NOMO-1 (cell line): ENCODE results near the gene PBRM1.
"Not testable (repeated sequence)": the region's sequence is repeated elsewhere in the genome, so short reads cannot be mapped to it uniquely, and the experiment has no call there.

Source experiments
- DNase-seq, 2 experiments: peaks; one replicate each; lab custom pipeline; 2025; ENCODE audit not compliant: unreplicated experiment in 2 of 2; lab: John Stamatoyannopoulos, UW

The PBRM1 gene

GRCh38 chr3:52685709-52686691, at the start of gene PBRM1, which contains the start of gene GNL3:
PBRM1 (minus strand) TSS chr3:52685913.
GNL3 (plus strand) TSS chr3:52686032; CDS start chr3:52686093, 61 bp downstream.
- peak; percentile 91 to 92 for DNase-seq

DNA sequence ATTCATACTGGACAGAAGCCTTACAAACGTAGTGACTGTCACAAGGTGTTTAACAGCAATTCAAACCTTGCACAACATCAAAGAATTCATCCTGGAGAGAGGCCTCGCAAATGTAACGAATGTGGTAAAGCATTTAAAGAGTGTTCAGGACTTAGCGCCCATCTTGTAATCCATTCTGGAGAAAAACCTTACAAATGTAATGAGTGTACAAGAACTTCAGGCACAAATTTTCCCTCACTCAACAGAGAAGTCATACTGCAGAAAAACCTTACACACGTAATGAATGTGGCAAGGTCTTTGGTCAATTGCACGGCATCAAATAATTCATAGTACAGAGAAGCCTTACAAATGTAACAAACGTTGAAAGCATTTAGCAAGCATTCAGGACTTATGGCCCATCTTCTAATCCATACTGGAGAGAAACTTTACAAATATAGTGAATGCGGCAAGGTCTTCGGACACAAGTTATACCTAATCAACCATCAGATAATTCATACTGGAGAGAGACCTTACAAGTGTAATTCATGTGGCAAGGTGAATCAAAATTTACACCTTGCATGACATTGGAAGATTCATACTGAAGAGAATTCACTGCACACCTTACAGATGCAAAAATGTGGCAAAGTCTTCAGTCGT, 47.7 kb upstream of the PBRM1 start:
- DNase-seq: no peak

DNA sequence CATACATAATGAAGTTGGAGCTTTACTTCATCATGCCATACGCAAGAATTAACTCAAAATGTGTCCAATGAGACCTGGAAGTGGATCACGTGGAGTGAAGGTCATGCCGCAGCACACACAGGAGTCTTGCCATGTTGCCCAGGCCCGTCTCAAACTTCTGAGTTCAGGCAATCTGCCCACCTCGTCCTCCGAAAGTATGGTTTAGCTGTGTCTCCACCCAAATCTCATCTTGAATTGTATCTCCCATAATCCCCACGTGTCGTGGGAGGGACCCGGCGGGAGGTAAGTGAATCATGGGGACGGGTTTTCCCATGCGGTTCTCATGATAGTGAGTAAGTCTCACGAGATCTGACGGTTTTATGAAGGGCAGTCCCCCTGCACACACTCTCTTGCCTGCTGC, 45.9 kb upstream of the PBRM1 start:
- no peak for DNase-seq

GRCh38 chr3:52730681-52731080, 45.0 kb upstream of the PBRM1 start:
- peak; percentile 24 to 58 for DNase-seq

DNA sequence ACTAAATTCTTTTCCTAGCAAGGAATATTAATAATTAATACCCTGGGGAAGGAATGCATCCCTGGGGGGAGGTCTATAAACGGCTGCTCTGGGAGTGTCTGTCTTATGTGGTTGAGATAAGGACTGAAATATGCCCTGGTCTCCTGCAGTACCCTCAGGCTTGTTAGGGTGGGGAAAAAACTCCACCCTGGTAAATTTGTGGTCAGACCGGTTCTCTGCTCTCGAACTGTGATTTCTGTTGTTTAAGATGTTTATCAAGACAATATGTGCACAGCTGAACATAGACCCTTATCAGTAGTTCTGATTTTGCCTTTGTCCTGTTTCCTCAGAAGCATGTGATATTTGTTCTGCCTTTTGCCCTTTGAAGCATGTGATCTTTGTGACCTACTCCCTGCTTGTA, 43.0 kb upstream of the PBRM1 start:
- DNase-seq: not testable (repeated sequence)

DNA sequence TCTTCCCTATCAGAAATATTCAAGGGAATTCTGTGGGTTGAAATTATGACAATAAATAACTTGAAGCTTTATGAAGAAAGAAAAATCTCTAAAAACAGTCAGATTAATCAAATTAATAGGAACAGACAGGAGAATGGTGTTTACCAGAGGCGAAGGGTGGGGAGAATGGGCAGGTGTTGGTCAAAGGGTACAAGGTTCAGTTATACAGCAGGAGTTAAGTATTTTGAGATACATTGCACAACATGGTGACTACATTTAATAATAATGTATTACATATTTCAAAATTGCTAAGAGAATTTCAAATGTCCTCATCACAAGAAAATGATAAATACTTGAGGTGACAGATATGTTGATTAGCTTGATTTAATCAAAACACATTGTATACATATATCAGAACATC, 38.8 kb upstream of the PBRM1 start:
- no peak for DNase-seq

- DNase-seq: no peak
These were observed 38.2 kb upstream of the PBRM1 start for GRCh38 chr3:52723935-52724334.

DNA sequence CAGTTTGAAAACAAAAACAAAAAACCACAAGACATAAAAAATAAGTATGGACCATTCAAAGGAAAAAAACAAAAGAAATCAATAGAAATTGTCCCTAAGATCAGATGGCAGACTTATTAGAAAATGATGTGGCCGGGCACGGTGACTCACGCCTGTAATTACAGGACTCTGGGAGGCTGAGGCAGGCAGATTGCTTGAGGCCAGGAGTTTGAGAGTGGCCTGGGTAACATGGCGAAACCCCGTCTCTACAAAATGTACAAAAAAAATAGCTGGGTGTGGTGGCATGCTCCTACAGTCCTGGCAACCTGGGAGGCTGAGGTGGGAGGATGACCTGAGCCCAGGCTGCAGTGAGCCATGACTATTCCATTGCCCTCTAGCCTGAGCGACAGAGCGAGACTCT, 36.8 kb upstream of the PBRM1 start:
- peak; percentile 11 to 42 for DNase-seq

- DNase-seq: no peak
These were observed 36.0 kb upstream of the PBRM1 start for GRCh38 chr3:52721730-52722008.

DNA sequence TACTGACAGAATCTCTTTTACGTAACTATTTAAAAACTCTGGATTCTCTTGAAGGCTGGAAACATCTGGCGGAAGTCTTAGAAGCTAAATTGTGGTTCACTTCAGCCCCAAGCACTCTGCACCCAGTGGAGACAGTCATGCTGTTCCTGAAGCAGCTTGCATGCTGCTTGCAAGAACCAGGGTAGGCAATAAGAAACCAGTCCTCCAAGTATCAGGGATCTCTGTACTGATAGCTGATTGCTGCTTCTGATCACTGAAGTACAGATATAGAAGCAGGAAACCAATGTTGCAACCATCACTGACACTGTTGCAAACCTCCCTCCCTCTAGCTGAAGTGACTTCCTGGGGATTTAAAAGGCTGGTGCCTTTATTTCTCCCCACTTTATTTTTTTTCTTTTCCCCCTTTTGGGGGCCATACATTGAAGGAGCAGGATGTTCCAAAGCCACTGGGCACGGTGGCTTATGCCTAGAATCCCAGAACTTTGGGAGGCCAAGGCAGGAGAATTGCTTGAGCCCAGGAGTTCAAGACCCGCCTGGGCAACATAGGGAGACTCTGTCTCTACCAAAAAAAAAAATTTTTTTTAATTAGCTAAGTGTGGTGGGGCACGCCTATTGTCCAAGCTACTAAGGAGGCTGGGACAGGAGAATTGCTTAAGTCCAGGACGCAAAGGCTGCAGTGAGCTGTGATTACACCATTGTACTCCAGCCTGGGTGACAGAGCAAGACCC, 35.5 kb upstream of the PBRM1 start:
- peak; percentile 89 to 98 for DNase-seq

DNA sequence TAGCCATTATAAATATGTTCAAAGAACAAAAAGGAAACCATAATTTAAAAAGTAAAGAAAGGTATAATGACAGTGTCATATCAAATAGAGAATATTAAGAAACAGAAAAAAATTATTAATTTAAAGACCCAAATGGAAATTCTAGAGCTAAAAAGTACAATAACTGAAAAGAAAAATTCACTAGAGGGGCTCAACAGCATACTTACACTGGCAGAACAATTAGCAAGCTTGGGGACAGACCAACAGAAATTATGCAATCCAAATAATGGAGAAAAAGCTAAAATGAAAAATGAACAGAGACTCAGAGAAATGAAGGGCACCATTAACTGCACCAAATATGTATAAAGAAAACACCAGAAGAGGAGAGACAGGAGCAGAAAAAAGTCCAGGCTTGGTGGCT, 33.9 kb upstream of the PBRM1 start:
- DNase-seq: no peak

DNA sequence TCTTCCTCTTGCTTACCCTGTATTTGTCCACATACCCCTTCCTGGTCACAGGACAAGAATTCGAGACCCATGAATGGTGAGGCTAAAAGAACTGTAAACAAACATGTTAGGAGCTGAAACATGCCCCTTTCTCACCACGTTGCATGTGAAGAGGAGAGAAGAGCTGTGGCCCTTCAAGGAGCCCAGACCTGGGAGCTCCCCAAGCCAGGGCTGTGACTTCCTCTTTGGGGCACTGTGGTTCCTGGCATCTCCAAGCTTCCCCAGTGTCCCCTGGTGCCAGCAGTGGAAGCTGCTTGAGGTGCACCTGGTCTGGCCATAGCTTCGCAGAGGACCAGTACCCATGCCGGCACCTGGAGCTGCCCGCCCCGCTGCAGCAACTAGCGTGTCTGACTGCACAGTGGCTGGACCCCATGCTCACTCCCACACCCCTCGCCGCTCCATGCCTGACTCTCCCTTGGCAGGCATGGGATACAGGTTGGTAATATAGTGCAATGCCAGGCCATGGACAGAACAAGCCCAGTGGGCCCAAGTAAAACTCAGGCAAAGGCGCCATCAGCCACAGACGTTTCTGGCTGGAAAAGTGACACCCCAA, 30.1 kb upstream of the PBRM1 start:
- no peak for DNase-seq

DNA sequence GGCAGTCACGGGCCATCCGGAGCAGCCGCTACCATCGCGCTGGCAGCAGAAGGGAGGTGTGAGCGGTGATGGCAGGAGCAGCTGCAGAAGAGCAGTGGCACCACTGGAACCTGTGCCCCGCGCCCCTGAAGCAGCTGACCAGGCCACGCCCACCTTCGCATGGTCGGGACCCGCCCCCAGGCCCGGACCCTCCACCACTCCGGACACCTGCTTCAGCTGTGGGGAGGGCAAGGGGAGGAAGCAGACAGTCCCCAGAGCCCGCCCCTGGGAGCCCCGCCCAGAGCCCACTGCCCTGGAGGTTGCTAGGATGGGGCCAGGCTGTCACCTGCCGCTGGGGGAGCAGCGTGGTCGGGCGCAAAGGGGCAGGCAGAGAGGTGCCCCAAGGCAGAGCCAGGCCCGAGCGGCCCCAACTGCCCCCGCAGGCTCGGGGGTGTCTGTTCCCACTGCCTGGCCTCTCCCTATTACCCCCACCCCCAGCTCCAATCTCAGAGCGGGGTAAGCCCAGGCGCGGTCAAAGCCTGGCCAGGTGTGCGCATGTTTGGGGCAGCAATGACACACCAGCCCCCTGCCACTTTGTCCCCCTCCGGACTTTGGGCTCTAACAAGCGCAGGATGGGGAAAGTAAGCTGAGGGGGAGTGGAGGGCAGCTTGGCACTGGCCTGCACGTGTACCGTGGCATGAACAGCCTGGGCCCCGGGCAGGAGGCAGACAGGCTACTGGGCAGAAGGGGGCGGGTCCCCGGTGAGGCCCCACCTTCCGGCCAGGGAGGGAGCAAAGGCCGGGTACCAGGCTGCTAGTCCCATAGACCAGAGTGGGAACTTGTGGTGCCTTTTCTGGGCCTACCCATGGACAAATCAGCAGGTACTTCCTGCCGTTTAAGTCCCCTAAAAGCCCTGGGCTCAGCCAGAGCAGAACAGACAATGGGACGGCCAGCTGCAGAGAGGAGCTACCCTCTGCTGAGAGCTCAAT, 28.9 kb upstream of the PBRM1 start:
- no peak for DNase-seq

GRCh38 chr3:52712291-52713212, 26.8 kb upstream of the PBRM1 start:
- no peak for DNase-seq

GRCh38 chr3:52710512-52710911, 24.8 kb upstream of the PBRM1 start:
- DNase-seq: peak in 1 of 2 experiments; percentile 57

GRCh38 chr3:52707585-52707984, 21.9 kb upstream of the PBRM1 start:
- DNase-seq: peak; percentile 58 to 73

GRCh38 chr3:52705688-52706686, 20.3 kb upstream of the PBRM1 start, which contains the start of the genes GLT8D1 and SPCS1:
GLT8D1 (minus strand) TSS chr3:52705791; CDS start chr3:52700460, 5,331 bp downstream.
SPCS1 (plus strand) TSS chr3:52706106; CDS start chr3:52706247, 141 bp downstream.
- peak; percentile 78 to 93 for DNase-seq

DNA sequence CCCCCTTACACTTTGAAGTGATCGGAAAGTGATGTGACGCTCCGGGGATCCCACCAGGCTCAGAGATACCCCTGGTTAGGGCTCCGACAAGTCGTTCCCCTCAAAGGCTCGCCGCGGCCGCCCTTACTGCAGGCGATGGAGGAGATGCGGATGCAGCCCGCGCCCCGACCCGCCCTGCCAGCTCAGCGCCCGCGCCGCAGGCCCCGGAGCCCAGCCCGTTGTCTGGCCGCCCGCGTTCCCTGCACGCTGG, 19.6 kb upstream of the PBRM1 start:
- DNase-seq: no peak
